Activated CD4-positive, CD25-positive, alpha-beta regulatory T cell treated with anti-CD3 and anti-CD28 coated beads, Interleukin-2, amount 50 U/mL, for 72 hours (primary cell): ENCODE data around the gene GPR83.
"Not testable (repeated sequence)": the region's sequence is repeated elsewhere in the genome, so short reads cannot be mapped to it uniquely, and the experiment has no call there.

ENCODE experiments used
- DNase-seq: peaks from one replicate; pipeline ENCODE4 v3.0.0; 2021

Gene GPR83

GRCh38 chr11:94400839-94401772 lies at the start of gene GPR83:
Gene GPR83 (minus strand): TSS chr11:94401419. CDS start chr11:94401247, 172 bp downstream.
- DNase-seq: no peak

DNA sequence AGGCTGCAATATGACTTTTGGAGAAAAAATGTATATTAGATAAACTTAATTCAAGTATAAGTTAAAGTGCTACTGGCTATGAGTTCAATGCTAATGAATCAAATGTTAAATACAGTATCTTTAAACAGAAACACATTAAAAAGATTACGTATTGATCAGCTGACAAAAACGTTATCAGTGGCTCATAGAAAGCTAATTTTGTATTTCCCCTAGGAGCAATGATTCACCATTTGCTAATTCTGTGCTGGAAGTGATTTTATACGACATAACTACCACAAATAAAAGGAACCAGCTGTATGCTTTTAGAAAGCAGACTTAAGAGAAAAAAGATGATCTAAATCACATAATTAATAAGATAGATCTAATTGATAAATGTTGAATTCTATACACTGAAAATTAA lies 48.8 kb upstream of the GPR83 start:
- no peak for DNase-seq

DNA sequence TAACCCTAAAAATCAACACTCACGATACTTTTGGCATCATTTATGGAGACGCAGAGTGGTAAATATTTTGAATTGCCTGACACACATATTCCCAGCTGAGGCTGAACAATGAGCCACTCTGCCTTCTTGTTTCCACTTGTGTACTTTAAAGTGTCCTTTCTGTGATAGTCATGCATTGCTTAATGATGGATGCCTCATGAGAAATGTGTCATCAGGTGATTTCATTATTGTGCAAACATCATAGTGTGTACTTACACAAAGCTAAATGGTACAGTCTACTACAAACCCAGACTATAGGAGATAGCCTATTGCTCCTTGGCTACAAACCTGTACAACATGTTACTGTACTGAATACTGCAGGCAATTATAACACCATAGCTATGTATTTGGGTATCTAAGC lies 48.2 kb upstream of the GPR83 start:
- no peak for DNase-seq

DNA sequence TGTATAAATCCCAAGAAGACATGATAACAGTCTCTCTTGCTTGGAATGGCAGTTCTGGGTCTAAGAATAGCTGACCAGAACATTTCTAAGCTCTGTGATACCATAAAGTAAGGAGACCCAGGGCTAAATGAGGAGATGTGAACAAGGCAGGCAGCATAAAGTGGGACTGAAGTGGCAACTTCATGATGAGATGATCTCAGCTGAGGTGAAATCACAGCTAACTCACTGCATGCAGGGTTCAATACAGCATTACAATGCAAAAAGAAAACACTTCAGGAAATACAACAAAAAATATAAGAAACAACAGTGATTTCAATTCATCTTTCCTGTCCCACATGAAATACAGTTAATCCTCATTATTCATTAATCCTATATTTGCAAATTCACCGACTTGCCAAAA lies 47.8 kb upstream of the GPR83 start:
- no peak for DNase-seq

DNA sequence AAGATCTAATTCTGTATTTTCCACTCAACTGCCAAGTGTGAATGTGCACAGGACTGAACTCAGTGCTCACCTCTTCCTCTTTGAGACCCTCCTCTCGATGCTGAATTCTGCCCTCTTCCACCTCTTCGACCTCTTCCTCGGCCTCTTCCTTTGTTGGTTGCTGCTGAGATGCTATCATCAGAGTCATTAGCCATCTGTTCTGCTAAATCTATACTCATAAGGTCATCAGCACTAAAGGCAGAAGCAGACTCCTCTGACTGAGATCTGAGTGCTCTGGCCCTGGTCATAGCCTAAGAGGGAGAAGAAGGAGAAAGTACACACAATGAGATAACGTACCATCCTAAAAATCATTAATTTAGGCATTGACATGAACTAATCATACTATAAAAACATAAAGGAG lies 45.9 kb upstream of the GPR83 start:
- DNase-seq: no peak

DNA sequence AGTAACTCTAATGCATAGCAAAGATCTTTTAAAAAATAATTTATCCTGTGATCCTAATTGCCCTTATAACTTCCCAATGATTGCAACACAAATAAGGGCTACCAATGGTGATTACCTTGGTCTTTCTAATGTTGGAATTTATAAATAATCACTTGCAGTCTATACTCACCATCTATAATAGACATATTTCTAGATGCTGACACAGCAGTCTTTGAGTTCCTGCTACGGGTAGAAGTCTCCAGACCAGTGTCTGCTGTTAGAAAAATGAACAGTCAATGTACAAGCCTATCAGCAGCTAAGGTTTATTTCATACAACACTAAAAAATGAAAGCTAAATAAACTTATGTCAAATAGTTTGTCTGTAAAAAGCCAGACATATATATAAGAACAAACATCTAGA lies 44.4 kb upstream of the GPR83 start:
- no peak for DNase-seq

DNA sequence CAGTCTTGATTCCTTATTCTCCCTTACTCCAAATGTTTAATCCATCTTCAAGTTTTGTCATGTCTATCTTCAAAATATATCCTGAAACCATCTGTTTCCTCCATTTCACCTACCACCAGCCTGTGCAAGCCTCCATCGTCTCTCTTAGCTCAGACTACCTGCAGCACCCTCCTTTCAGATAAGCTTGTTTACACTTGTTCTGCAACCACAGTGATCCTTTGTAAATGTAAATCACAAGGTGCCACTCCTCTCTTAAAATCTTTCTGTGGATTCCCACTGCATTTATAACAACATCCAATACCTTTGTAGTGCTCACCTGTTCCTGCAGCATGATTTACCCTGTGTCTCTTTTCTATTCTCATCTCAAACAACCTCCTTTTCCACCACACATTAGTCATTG lies 31.8 kb upstream of the GPR83 start:
- DNase-seq: no peak

- DNase-seq: no peak
These were observed 23.4 kb upstream of the GPR83 start for GRCh38 chr11:94424662-94425061.

DNA sequence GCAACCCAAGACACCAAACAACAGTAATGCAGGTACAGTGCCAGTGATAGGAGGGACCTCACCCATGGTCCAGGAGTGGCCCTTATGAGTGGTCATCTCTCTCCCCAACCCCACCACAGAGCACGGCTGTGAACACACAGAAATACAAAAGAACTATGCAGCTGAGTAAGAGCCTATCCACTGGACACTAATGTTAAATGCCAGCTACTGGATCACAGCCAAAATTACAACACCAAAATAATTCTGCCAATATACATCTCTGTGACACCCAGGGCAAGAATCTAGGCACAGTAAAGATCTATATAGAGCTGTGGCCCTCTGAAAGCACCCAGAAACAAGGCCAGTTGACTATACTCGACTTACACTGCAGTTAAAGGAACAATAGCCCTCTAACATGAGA lies 22.8 kb upstream of the GPR83 start:
- no peak for DNase-seq

DNA sequence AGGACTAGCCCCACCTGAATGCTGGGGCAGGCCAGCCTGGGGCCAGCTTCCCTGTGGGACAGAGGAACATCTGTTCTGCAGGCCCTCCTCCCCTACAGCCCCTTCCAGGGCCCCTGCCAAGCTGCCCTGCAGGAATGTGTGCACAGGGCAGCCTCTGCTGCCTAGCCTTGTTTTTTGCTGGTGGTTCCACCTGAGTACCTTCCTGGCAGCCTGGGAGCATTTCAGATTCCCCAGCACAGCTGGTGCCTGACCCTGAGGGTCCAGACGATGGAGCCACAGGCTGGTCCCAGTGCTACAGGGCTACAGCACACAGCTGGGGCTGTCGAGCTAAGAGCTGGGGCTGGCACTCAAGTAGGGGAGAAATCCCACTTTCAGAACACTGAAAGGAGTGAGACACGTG lies 22.3 kb upstream of the GPR83 start:
- DNase-seq: no peak

DNA sequence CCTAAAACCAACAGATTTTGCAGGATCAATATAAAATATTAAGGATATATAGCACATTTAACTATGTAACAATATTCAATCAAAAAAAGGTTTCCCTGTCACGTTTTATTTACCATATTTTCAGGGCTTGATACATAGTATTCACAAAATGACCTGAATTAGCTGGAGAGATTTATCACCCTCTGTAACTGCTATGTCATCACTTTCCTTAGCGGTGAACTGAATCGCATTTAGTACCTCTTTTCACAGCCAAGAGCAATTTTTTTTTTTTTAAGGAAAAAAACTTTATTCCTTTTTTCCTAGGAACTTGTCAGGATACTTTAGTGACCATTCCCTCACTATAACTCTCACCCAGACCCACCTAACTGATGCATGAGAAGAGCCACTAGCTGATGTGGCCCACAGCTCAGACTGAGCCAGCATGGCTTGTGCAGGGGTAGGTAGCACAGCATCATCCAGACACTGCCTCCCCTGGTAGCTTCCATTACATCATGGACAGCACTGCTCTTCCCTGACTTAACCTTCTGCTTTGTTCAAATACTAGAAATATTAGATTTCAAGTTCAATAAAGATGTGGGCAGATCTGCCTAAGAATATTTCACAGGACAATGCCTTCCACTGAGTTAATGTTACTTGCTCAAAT lies 17.0 kb upstream of the GPR83 start:
- DNase-seq: no peak

- DNase-seq: no peak
These were observed 16.3 kb upstream of the GPR83 start for GRCh38 chr11:94417386-94417987.

- no peak for DNase-seq
These were observed 4.0 kb upstream of the GPR83 start for GRCh38 chr11:94405062-94405833.

DNA sequence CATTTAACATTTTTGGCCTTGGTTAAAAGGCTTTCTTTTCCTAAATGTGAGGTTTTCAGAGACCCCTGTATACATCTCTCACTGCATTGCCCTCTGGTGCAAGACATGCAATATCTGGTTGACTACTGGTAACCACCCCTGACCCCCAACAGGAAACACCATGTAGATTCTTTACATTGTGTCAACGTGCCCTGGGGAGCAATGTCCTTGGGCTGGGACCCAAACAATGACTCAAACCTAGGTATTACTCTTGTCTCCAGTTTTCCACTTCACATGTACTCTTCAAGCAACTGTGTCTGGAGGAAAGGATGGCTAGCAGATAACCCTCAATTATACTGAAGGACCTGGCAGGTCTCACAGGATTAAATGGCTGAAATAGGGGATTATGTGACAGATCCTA lies 1.1 kb upstream of the GPR83 start:
- no peak for DNase-seq

DNA sequence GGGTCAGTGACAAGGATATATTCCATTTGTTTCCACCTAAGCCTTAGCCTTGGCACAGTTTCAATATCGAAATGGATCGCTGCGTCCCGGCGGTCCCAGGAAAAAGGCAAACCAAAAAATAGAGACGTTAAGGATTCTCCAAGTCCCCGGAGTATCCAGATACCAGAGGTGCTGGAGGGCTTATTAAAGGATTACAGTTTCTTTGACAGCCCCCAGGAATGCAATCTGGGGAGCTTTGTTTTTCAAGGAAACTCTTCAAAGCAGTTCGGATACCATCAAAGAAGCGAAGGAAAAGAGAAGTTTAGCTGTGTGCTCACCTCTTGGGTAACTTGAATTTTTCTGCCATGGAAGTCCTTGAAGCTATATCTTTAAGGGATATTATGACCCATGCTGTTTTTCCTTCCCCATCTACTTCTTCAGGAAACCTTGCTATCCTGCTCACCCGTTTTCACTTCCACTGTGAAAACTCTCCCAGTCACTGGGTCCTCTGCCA lies 600 bp upstream of the GPR83 start:
- no peak for DNase-seq

GRCh38 chr11:94400457-94400838 lies 771 bp downstream of the GPR83 start:
- no peak for DNase-seq

GRCh38 chr11:94400050-94400449 lies 1.2 kb downstream of the GPR83 start:
- no peak for DNase-seq

DNA sequence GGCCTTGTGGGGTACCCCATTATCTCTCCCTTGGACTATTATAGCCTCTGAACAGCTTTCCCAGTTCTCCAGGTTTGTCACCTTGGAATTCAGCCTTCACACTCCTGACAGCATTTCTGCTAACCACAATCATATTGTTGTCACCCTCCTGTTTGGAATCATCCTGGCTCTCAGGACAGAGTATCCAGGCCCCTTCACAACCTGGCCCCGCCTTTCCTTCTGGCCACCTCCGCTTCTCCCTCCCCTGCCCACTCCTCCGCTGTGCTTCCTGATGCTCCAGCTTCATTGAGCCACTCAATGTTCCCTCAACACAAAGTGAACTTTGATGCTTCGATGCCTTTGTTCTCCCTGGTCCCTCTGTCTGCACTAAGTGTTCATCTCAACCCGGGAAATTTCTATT lies 3.1 kb downstream of the GPR83 start:
- DNase-seq: no peak

- no peak for DNase-seq
These were observed 4.9 kb downstream of the GPR83 start for GRCh38 chr11:94396282-94396681.

DNA sequence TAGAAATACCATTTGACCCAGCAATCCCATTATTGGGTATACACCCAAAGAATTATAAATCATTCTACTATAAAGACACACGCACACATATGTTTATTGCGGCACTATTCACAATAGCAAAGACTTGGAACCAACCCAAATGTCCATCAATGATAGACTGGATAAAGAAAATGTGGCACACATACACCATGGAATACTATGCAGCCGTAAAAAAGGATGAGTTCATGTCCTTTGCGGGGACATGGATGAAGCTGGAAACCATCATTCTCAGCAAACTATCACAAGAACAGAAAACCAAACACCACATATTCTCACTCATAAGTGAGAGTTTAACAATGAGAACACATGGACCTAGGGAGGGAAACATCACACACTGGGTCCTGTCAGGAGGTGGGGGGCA lies 9.3 kb downstream of the GPR83 start:
- not testable (repeated sequence) for DNase-seq

DNA sequence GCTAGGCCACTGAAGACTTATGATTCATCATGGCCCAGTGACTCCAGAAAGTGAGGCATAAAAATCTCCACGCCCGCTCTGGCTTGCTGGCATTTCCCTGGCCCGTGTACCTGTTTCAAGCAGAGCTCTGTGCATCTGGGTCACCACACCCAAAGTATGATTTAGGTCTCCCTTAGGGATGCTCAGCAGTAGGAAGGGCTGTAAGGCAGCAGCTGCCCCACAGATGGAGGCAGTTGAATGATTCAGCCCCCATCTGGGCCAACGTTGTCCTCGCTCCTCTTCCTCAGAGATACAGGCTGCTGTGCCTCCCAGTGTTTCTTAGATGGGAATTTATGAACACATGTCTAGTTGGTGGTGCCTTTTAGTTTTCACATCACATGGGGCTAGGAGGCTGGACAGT lies 21.6 kb downstream of the GPR83 start:
- DNase-seq: no peak

DNA sequence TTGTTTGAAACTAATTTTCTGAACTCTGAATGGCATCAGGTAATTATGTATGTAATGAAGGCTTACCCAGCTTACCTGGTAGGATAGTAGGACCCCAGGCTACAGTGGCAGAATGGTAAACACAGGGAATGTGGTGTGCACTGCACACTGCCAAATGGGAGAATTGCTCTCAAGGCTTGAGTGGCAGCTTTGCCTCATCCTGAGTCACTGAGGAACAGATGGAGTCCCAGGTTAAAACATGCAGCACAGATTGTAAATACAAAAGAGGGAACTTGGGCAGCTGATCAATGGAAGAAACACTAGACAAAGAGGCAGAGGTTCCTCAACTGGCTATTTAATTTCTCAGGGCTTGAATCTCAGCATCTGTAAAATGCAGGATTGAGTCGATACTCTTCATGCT lies 24.4 kb downstream of the GPR83 start:
- no peak for DNase-seq

- not testable (repeated sequence) for DNase-seq
These were observed 30.6 kb downstream of the GPR83 start for GRCh38 chr11:94370576-94370975.
